SK-N-SH (cell line): ENCODE data around the gene NAALAD2.

Experiments
- CTCF ChIP-seq: fragments of 200-600 bp; sonication (generic); IDR thresholded peaks from 2 replicates; pipeline ENCODE4 v1.6.1; 2017; ENCODE audit warnings: antibody characterized with exemption, mild to moderate bottlenecking, moderate library complexity
- GABPA ChIP-seq: IDR thresholded peaks from 2 replicates; pipeline ENCODE4 v1.4.0; 2012; ENCODE audit warnings: low read depth, mild to moderate bottlenecking
- SMC3 ChIP-seq: IDR thresholded peaks from 2 replicates; pipeline ENCODE4 v1.6.1; 2012; ENCODE audit warnings: low read depth, low read length, improper control_type of control experiment
- TCF12 ChIP-seq: IDR thresholded peaks from 2 replicates; pipeline ENCODE4 v1.4.0; 2012
- TEAD4 ChIP-seq: IDR thresholded peaks from 2 replicates; pipeline ENCODE4 v1.4.0; 2012; ENCODE audit warnings: mild to moderate bottlenecking, borderline replicate concordance; ENCODE audit not compliant: insufficient read depth
- TF ChIP-seq, protein P1 (sequence below): fragments of 150-350 bp; IDR thresholded peaks from 2 replicates; pipeline ENCODE4 v1.6.1; 2017; ENCODE audit warnings: antibody characterized with exemption, low read length, low read depth, borderline replicate concordance

GRCh38 chr11:90192869-90193582 is 58.6 kb downstream of the NAALAD2 start:
- TF ChIP-seq SMC3 (no peak), GABPA (no peak), CTCF (no peak), TEAD4 (no peak), TCF12 (no peak)
- TF ChIP-seq, protein P1, sequence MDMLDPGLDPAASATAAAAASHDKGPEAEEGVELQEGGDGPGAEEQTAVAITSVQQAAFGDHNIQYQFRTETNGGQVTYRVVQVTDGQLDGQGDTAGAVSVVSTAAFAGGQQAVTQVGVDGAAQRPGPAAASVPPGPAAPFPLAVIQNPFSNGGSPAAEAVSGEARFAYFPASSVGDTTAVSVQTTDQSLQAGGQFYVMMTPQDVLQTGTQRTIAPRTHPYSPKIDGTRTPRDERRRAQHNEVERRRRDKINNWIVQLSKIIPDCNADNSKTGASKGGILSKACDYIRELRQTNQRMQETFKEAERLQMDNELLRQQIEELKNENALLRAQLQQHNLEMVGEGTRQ: no peak
